GM12874 (cell line): Measurements from ENCODE around the gene TAS2R40.

Experiments
- TF ChIP-seq, protein P1 (sequence below): IDR thresholded peaks from 2 replicates; pipeline ENCODE4 v1.5.1; 2011; ENCODE audit warnings: low read depth, mild to moderate bottlenecking, control low read depth, low read length, moderate library complexity; ENCODE audit not compliant: insufficient read depth

TAS2R40 gene

DNA sequence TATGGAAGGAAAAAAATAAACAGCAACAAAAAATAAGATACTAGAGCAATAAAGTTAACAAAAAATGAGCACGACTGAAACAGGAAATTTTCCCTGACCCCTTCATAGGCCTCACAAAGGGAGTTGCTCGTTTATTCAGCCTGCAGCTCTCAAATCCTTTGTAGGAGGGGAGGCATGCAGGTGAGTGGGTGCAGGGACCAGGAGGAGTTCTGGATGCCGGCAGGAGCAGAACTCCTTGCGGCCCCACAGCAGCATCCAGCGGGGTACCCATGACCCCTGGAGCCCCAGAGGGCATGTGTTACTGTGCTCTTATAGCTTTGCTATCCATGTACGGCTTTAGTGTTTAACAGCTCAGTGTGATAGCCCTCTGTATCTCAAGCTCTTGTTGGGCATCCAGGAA lies 32.8 kb upstream of the TAS2R40 start:
- TF ChIP-seq, protein P1, sequence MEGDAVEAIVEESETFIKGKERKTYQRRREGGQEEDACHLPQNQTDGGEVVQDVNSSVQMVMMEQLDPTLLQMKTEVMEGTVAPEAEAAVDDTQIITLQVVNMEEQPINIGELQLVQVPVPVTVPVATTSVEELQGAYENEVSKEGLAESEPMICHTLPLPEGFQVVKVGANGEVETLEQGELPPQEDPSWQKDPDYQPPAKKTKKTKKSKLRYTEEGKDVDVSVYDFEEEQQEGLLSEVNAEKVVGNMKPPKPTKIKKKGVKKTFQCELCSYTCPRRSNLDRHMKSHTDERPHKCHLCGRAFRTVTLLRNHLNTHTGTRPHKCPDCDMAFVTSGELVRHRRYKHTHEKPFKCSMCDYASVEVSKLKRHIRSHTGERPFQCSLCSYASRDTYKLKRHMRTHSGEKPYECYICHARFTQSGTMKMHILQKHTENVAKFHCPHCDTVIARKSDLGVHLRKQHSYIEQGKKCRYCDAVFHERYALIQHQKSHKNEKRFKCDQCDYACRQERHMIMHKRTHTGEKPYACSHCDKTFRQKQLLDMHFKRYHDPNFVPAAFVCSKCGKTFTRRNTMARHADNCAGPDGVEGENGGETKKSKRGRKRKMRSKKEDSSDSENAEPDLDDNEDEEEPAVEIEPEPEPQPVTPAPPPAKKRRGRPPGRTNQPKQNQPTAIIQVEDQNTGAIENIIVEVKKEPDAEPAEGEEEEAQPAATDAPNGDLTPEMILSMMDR, result no peak

DNA sequence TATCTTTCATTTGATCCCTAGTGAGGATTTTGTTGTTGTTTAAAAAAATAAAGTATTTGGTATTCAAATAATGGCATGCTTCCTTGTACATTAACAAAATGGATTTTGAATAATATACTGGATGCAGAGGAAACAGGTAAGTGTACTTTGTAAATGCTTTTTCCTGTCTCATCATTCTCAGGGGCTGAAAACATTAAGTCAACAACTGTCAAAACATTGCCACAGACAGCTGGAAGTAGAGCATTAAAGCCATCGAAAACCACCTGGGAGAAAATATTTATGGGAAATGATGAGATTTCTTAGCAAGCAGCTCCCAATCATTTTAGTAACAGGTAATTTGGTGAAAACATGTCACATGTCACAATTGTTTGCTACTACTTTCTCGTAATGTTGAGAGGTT lies 28.0 kb upstream of the TAS2R40 start:
- TF ChIP-seq, protein P1, result no peak

DNA sequence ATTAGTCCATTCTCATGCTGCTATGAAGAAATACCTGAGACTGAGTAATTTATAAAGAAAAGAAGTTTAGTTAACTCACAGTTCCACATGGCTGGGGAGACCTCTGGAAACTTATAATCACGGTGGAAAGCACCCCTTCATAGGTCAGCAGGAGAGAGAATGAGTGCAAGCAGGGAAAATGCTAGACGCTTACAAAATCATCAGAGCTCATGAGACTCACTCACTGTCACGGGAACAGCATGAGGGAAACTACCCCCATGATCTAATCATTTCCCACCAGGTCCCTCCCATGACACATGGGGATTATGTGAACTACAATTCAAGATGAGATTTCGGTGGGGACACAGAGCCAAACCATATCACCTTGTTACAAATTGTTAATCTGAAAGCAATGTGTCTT lies 22.8 kb upstream of the TAS2R40 start:
- TF ChIP-seq, protein P1, result no peak

DNA sequence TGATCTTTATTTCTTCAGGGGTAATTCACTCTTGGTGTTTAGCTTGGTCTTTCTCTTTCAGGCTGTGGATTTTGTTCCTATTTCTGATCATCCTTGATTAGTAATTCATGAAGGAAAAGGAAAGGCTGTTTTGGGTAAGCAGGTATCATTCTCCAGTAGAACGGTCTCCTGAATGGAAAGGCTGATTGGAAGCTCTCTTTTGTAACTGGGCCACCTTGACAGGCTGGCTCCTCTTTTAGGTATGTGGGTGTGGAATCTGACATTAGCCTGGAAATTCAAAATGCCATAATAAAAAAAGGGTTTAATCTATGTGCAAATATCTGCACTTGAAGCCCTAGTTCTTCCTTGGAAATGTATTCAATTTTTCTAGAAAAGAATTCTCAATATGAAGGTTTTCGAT lies 19.7 kb upstream of the TAS2R40 start:
- TF ChIP-seq, protein P1, result no peak

DNA sequence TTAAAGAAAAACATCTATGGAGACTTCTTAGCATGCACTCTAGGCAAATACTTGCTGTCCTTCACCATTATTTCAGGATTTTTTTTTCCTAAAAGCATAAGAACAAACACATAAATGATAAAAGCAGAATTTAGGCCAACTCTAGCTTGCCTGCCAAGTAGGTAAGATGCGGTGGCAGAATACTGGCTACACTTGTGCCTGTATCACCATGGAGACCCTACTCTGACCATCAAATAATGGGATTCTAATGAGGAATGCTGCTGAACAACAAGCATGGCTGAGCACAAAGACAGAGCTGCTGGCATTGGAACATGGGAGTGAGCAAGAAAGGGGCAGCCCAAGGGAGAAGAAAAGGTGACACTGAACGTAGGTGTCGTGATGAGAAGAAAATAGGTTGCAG lies 18.5 kb upstream of the TAS2R40 start:
- TF ChIP-seq, protein P1, result no peak

DNA sequence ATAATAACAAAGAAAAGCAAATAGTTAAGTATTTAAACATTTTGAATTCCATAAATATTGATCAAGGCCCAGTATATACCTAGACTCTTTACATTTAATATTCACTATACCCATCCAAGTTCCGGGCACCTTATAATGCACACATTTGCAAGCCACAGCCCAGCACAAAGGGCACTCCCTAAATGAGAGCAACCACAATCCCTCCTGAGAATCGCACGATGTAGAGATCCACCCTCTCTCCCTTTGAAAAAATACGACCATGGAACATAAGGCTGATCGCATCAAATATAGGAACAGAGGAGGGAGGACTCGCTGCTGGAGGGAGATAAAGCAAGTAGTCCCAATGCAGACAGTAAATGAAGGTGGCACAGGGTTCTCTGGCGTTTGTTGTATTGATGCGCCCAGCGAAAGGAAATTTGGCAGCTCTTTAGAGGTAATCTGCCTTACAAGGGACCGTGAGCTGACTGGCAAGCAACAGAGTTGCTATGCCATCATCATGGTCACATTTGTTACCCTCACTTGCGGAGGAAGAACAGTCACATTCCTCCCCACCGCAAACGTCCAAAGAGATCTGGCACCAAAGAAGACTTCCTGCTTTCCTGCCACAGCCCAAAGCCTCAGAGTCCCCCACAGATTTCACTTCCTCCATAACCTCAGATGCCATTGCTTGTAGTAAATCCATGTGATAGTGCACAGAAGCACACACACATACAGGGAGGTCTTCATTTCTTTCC lies 16.1 kb upstream of the TAS2R40 start:
- TF ChIP-seq, protein P1, result no peak

DNA sequence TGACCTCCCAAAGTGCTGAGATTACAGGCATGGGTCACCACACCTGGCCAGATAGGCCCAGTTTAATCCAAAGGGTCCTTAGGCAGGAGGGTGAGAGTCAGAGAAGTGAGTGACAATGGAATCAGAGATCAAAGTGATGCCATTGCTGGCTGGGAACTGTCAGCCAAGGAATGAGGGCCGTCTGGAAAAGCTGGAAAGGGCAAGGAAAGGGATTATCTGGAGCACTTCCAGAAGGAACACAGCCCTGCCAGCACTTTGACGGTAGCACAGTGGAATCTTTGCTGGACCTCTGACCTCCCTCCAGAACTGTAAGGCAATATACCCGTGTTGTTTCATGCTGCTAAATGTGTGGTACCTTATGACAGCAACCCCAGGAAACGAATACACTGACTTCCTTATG lies 11.3 kb upstream of the TAS2R40 start:
- TF ChIP-seq, protein P1, result no peak
